Loucy (cell line): ENCODE measurements around the gene ANTXR2.

Experiments used
- H2AFZ ChIP-seq: fragments of 200-600 bp; sonication (generic); 2 replicates; pipeline ENCODE4 v1.6.0; 2016; ENCODE audit warnings: antibody characterized with exemption, mild to moderate bottlenecking, low read length, moderate library complexity
- H3F3A ChIP-seq: fragments of 200-600 bp; 2 replicates; pipeline ENCODE4 v1.6.0; 2016; ENCODE audit warnings: antibody characterized with exemption, low read depth, mild to moderate bottlenecking
- H3K27me3 ChIP-seq: fragments of 200-600 bp; sonication (generic); 2 replicates; pipeline ENCODE4 v1.6.1; 2014; ENCODE audit warnings: low read length, mild to moderate bottlenecking; ENCODE audit not compliant: insufficient read depth, poor library complexity, severe bottlenecking
- H3K36me3 ChIP-seq: fragments of 200-600 bp; sonication (generic); 2 replicates; pipeline ENCODE4 v1.6.1; 2016; ENCODE audit warnings: low read length; ENCODE audit not compliant: insufficient read depth
- H3K4me1 ChIP-seq: fragments of 200-600 bp; sonication (generic); 2 replicates; pipeline ENCODE4 v1.5.1; 2014; ENCODE audit warnings: low read length, mild to moderate bottlenecking; ENCODE audit not compliant: insufficient read depth, poor library complexity, severe bottlenecking
- H3K4me2 ChIP-seq: fragments of 200-600 bp; sonication (generic); 2 replicates; pipeline ENCODE4 v1.6.0; 2014; ENCODE audit warnings: antibody characterized with exemption, low read length, low read depth, mild to moderate bottlenecking; ENCODE audit not compliant: poor library complexity, severe bottlenecking
- H3K4me3 ChIP-seq: fragments of 200-600 bp; sonication (generic); 2 replicates; pipeline ENCODE4 v1.5.1; 2014; ENCODE audit warnings: low read length, mild to moderate bottlenecking, mixed read lengths; ENCODE audit not compliant: poor library complexity, severe bottlenecking
- H3K79me2 ChIP-seq: fragments of 200-600 bp; sonication (generic); 2 replicates; pipeline ENCODE4 v1.6.1; 2014; ENCODE audit warnings: low read length; ENCODE audit not compliant: insufficient read depth
- H3K9ac ChIP-seq: fragments of 200-600 bp; sonication (generic); 2 replicates; pipeline ENCODE4 v1.6.0; 2014; ENCODE audit warnings: mild to moderate bottlenecking, low read depth, low read length, moderate library complexity; ENCODE audit not compliant: poor library complexity, severe bottlenecking
- H3K9me2 ChIP-seq: fragments of 200-600 bp; sonication (generic); replicated peaks from 2 replicates; pipeline ENCODE4 v1.6.1; 2016; ENCODE audit warnings: low read depth, low read length, mixed read lengths
- H3K9me3 ChIP-seq: fragments of 200-600 bp; sonication (generic); 2 replicates; pipeline ENCODE4 v1.6.1; 2014; ENCODE audit warnings: mild to moderate bottlenecking, antibody characterized with exemption, low read length, low read depth; ENCODE audit not compliant: insufficient read depth
- H4K20me1 ChIP-seq: fragments of 200-600 bp; sonication (generic); 2 replicates; pipeline ENCODE4 v1.6.0; 2014; ENCODE audit warnings: antibody characterized with exemption, low read length, mild to moderate bottlenecking; ENCODE audit not compliant: insufficient read depth, poor library complexity, severe bottlenecking
- CTCF ChIP-seq: fragments of 200-600 bp; sonication (generic); conservative IDR thresholded peaks from 2 replicates; pipeline ENCODE4 v1.5.1; 2014; ENCODE audit warnings: mild to moderate bottlenecking, antibody characterized with exemption, low read length
- EZH2phosphoT487 ChIP-seq: fragments of 200-600 bp; IDR thresholded peaks from 2 replicates; pipeline ENCODE4 v1.6.1; 2018; ENCODE audit warnings: antibody characterized with exemption, mild to moderate bottlenecking, moderate library complexity, borderline replicate concordance

Gene ANTXR2

GRCh38 chr4:79907001-79907400, 166.0 kb downstream of the ANTXR2 start:
- Histone ChIP-seq H4K20me1 (peaks cover 7% of the 10 kb centered on the region), H2AFZ (no peak overlapping the region), H3K27me3 (no peaks in the 10 kb centered on the region), H3F3A (peaks cover 2% of the 10 kb centered on the region; the same call in 1 of the 2 replicates), H3K4me2 (no peak overlapping the region), H3K36me3 (peaks cover 41% of the 10 kb centered on the region), H3K9me3 (no peaks in the 10 kb centered on the region), H3K4me1 (peaks cover 21% of the 10 kb centered on the region), H3K9ac (no peak overlapping the region), H3K4me3 (no peak overlapping the region), H3K9me2 (no peaks in the 10 kb centered on the region), H3K79me2 (no peaks in the 10 kb centered on the region)
- TF ChIP-seq CTCF (no peak), EZH2phosphoT487 (no peak)

- H3F3A ChIP-seq, result peaks cover 2% of the 10 kb centered on the region; the same call in 1 of the 2 replicates
- no peaks in the 10 kb centered on the region for H3K79me2 ChIP-seq
- H3K36me3 ChIP-seq, result peaks cover 41% of the 10 kb centered on the region
- H3K4me3 ChIP-seq, result no peak overlapping the region
- no peaks in the 10 kb centered on the region for H3K27me3 ChIP-seq
- H3K9me3 ChIP-seq, result no peaks in the 10 kb centered on the region
- TF ChIP-seq CTCF (no peak), EZH2phosphoT487 (no peak)
- H3K9ac ChIP-seq, result no peak overlapping the region
- no peak overlapping the region for H2AFZ ChIP-seq
- peaks cover 21% of the 10 kb centered on the region for H3K4me1 ChIP-seq
- no peak overlapping the region for H3K4me2 ChIP-seq
- no peaks in the 10 kb centered on the region for H3K9me2 ChIP-seq
- H4K20me1 ChIP-seq, result peaks cover 7% of the 10 kb centered on the region
Measured at GRCh38 chr4:79906303-79906702, 166.7 kb downstream of the ANTXR2 start.

GRCh38 chr4:79905212-79905611, 167.8 kb downstream of the ANTXR2 start:
- H3K4me1 ChIP-seq, result peaks cover 21% of the 10 kb centered on the region
- H2AFZ ChIP-seq, result no peak overlapping the region
- H3K4me2 ChIP-seq, result no peak overlapping the region
- H3K4me3 ChIP-seq, result no peak overlapping the region
- no peaks in the 10 kb centered on the region for H3K27me3 ChIP-seq
- no peaks in the 10 kb centered on the region for H3K79me2 ChIP-seq
- peaks cover 7% of the 10 kb centered on the region for H4K20me1 ChIP-seq
- H3K9me3 ChIP-seq, result no peaks in the 10 kb centered on the region
- H3K9me2 ChIP-seq, result no peaks in the 10 kb centered on the region
- peaks cover 41% of the 10 kb centered on the region for H3K36me3 ChIP-seq
- H3K9ac ChIP-seq, result no peak overlapping the region
- H3F3A ChIP-seq, result peaks cover 2% of the 10 kb centered on the region; the same call in 1 of the 2 replicates
- TF ChIP-seq EZH2phosphoT487 (no peak), CTCF (no peak)
